ENCODE data around the gene IFT74.

IFT74 gene

GRCh38 chr9:26955921-26956859 lies at the start of gene IFT74:
Gene IFT74 (plus strand): TSS chr9:26956412. CDS start chr9:26961968, 5,556 bp downstream.
- DNase-seq: peak; percentile 87

GRCh38 chr9:26913138-26913668 lies 43.0 kb upstream of the IFT74 start:
- DNase-seq: no peak

- no peak for DNase-seq
These were observed 36.5 kb upstream of the IFT74 start for GRCh38 chr9:26919698-26920097.

GRCh38 chr9:26925609-26926008 lies 30.6 kb upstream of the IFT74 start:
- no peak for DNase-seq

GRCh38 chr9:26928902-26929495 lies 27.2 kb upstream of the IFT74 start:
- no peak for DNase-seq

- no peak for DNase-seq
These were observed 20.4 kb upstream of the IFT74 start for GRCh38 chr9:26935847-26936246.

- DNase-seq: no peak
These were observed 18.3 kb upstream of the IFT74 start for GRCh38 chr9:26937816-26938371.

- DNase-seq: no peak
These were observed 16.1 kb upstream of the IFT74 start for GRCh38 chr9:26939955-26940711.

- no peak for DNase-seq
These were observed 15.4 kb upstream of the IFT74 start for GRCh38 chr9:26940779-26941178.

GRCh38 chr9:26945591-26945990 lies 10.6 kb upstream of the IFT74 start:
- no peak for DNase-seq

- DNase-seq: peak; percentile 80
These were observed 9.2 kb upstream of the IFT74 start, which contains the start of gene PLAA for GRCh38 chr9:26946753-26947727. Gene PLAA (minus strand): TSS chr9:26947242. CDS start chr9:26947045, 197 bp downstream.

GRCh38 chr9:26947736-26948135 lies 8.5 kb upstream of the IFT74 start:
- DNase-seq: peak; percentile 26

GRCh38 chr9:26949637-26950069 lies 6.6 kb upstream of the IFT74 start:
- DNase-seq: no peak

- no peak for DNase-seq
These were observed 5.7 kb upstream of the IFT74 start for GRCh38 chr9:26950521-26950920.

- DNase-seq: no peak
These were observed 4.4 kb upstream of the IFT74 start for GRCh38 chr9:26951794-26952193.

- DNase-seq: no peak
These were observed 2.1 kb upstream of the IFT74 start for GRCh38 chr9:26954050-26954508.

GRCh38 chr9:26955222-26955903 lies 849 bp upstream of the IFT74 start:
- no peak for DNase-seq

- no peak for DNase-seq
These were observed 635 bp downstream of the IFT74 start for GRCh38 chr9:26956860-26957233.

- no peak for DNase-seq
These were observed 15.5 kb downstream of the IFT74 start for GRCh38 chr9:26971721-26972120.

- DNase-seq: no peak
These were observed 17.8 kb downstream of the IFT74 start for GRCh38 chr9:26973989-26974388.

- no peak for DNase-seq
These were observed 18.7 kb downstream of the IFT74 start for GRCh38 chr9:26974927-26975326.

Measured in stimulated activated CD4-positive, alpha-beta T cell treated with anti-CD3 and anti-CD28 coated beads, Interleukin-12 subunit alpha, Interleukin-12 subunit beta, amount 100 ng/mL, for 4 hours (primary cell).